Subcutaneous abdominal adipose tissue (tissue), 5 donors: Measurements from ENCODE around the gene DNAH14.
"Not testable (repeated sequence)": the region's sequence is repeated elsewhere in the genome, so short reads cannot be mapped to it uniquely, and the experiment has no call there.

Experiments
- H3K27ac ChIP-seq: one replicate; pipeline ENCODE4 v1.7.0; 2013; ENCODE audit warnings: low read depth, mild to moderate bottlenecking, inconsistent platforms, low read length, moderate library complexity
- H3K27me3 ChIP-seq, 5 donors: one replicate each; pipeline ENCODE4 v1.7.0; 2013; ENCODE audit warnings: low read length in 5 of 5, inconsistent platforms in 1 of 5; ENCODE audit not compliant: control insufficient read depth in 5 of 5, insufficient read depth in 4 of 5
- H3K36me3 ChIP-seq, 5 donors: one replicate each; pipeline ENCODE4 v1.7.0; 2013; ENCODE audit warnings: low read length in 5 of 5; ENCODE audit not compliant: control insufficient read depth in 5 of 5, insufficient read depth in 5 of 5
- H3K4me1 ChIP-seq, 5 donors: one replicate each; pipeline ENCODE4 v1.7.0; 2013; ENCODE audit warnings: low read length in 5 of 5, mild to moderate bottlenecking in 3 of 5, moderate library complexity in 1 of 5; ENCODE audit not compliant: control insufficient read depth in 5 of 5, insufficient read depth in 5 of 5
- H3K4me3 ChIP-seq, 5 donors: one replicate each; pipeline ENCODE4 v1.7.0; 2013; ENCODE audit warnings: low read length in 5 of 5, low read depth in 1 of 5
- H3K9ac ChIP-seq, 5 donors: one replicate each; pipeline ENCODE4 v1.7.0; 2013; ENCODE audit warnings: low read length in 5 of 5, mild to moderate bottlenecking in 4 of 5, moderate library complexity in 3 of 5
- H3K9me3 ChIP-seq, 5 donors: one replicate each; pipeline ENCODE4 v1.7.0; 2013; ENCODE audit warnings: low read length in 5 of 5; ENCODE audit not compliant: control insufficient read depth in 5 of 5
- donor health status: healthy.
- donor health status: healthy.
- donor health status: healthy.
- donor health status: healthy.
- donor health status: healthy.

The DNAH14 gene

GRCh38 chr1:224938652-224939051 is 9.2 kb downstream of the DNAH14 start:
- H3K9ac ChIP-seq: no peak overlapping the region

DNA sequence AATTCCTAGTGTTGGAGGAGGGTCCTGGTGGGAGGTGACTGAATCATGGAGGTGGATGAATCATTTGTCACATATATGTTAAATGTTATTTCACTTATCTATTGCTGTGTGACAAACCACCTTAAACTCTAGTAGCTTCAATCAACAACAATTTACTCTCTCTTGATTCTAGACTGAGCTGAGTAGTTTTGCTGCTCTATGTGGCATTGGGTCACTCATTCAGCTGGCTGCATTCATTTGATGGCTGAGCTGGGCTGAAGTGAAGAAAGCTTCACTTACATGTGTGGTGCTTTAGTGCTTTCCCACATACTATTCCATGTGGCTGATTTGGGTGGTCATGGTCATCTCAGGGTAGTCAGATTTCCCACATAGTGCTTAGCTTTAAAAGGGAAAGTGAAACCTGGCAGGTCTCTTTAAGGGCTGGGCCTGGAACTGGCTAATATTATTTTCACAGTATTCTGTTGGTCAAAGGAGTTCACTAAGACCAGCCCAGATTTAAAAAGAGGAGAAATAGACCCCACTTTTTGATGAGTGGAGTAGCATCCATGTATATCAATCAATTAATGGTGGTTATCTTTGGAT is 10.5 kb downstream of the DNAH14 start:
- no peak overlapping the region for H3K27ac ChIP-seq
- peaks cover 2 to 11% (median 4%) of the 10 kb centered on the region in 5 donors for H3K9me3 ChIP-seq
- H3K9ac ChIP-seq: no peak overlapping the region
- no peaks in the 10 kb centered on the region for H3K36me3 ChIP-seq
- H3K27me3 ChIP-seq: no peaks in the 10 kb centered on the region
- no peak overlapping the region for H3K4me3 ChIP-seq
- no peaks in the 10 kb centered on the region for H3K4me1 ChIP-seq

More at GRCh38 chr1:224938652-224939051, 9.2 kb downstream of the DNAH14 start:
- no peak overlapping the region for H3K4me3 ChIP-seq
- H3K9me3 ChIP-seq: peaks cover 4 to 17% (median 6%) of the 10 kb centered on the region in 5 donors
- no peaks in the 10 kb centered on the region for H3K4me1 ChIP-seq
- no peaks in the 10 kb centered on the region for H3K27me3 ChIP-seq
- H3K27ac ChIP-seq: no peak overlapping the region
- no peaks in the 10 kb centered on the region for H3K36me3 ChIP-seq

- H3K27ac ChIP-seq, H3K27me3 ChIP-seq, H3K4me1 ChIP-seq, H3K4me3 ChIP-seq, H3K9ac ChIP-seq, H3K36me3 ChIP-seq: not testable (repeated sequence)
- peaks cover 0 to 12% (median 4%) of the 10 kb centered on the region in 5 donors for H3K9me3 ChIP-seq
These were observed 11.3 kb downstream of the DNAH14 start for GRCh38 chr1:224940735-224941134.

DNA sequence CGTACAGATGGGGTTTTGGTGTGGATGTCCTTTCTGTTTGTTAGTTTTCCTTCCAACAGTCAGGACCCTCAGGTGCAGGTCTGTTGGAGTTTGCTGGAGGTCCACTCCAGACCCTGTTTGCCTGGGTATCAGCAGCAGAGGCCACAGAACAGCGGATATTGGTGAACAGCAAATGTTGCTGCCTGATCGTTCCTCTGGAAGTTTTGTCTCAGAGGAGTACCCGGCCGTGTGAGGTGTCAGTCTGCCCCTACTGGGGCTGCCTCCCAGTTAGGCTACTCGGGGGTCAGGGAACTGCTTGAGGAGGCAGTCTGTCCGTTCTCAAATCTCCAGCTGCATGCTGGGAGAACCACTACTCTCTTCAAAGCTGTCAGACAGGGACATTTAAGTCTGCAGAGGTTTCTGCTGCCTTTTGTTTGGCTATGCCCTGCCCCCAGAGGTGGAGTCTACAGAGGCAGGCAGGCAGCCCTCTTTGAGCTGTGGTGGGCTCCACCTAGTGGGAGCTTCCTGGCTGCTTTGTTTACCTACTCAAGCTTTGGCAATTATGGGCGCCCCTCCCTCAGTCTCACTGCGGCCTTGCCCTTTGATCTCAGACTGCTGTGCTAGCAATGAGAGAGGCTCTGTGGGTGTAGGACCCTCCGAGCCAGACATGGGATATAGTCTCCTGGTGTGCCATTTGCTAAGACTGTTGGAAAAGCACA is 16.3 kb downstream of the DNAH14 start:
- H3K4me1 ChIP-seq, H3K27ac ChIP-seq, H3K27me3 ChIP-seq, H3K9me3 ChIP-seq, H3K4me3 ChIP-seq, H3K9ac ChIP-seq, H3K36me3 ChIP-seq: not testable (repeated sequence)

DNA sequence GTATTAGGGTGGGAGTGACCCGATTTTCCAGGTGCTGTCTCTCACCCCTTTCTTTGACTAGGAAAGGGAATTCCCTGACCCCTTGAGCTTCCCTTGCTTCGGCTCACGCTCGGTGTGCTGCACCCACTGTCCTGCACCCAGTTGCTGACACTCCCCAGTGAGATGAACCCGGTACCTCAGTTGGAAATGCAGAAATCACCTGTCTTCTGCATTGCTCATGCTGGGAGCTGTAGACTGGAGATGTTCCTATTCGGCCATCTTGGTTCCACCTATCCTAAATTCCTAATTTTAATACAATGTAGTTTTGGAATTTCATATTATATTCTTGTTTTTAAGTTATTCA is 16.8 kb downstream of the DNAH14 start:
- H3K27ac ChIP-seq, H3K9me3 ChIP-seq, H3K9ac ChIP-seq, H3K4me1 ChIP-seq, H3K36me3 ChIP-seq, H3K27me3 ChIP-seq, H3K4me3 ChIP-seq: not testable (repeated sequence)

GRCh38 chr1:224957696-224958095 is 28.2 kb downstream of the DNAH14 start:
- Histone ChIP-seq H3K36me3 (no peaks in the 10 kb centered on the region), H3K4me3 (no peak overlapping the region), H3K27ac (no peak overlapping the region), H3K9ac (no peak overlapping the region), H3K27me3 (no peaks in the 10 kb centered on the region), H3K9me3 (no peaks in the 10 kb centered on the region), H3K4me1 (no peaks in the 10 kb centered on the region)

GRCh38 chr1:224958490-224958889 is 29.0 kb downstream of the DNAH14 start:
- H3K4me3 ChIP-seq: no peak overlapping the region
- H3K9ac ChIP-seq: no peak overlapping the region

DNA sequence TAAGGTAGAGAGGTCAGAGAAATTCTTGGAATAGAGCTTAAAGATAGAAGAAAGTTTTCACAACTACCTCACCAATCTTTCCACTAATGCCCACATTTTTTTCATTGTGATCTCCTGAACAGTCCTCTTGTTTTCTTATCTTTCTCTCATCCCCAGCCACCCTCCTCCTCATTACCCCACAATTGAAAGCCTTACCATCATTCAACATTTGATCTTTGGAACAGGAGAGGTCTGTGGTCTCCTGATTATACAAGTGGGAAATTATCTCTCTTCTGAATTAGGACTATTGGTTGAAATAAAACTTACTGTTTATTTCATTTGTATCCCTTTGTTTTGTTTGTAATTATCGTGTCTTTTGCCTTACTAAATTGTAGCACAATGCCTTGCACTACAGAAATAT is 29.6 kb downstream of the DNAH14 start:
- Histone ChIP-seq H3K27me3 (no peaks in the 10 kb centered on the region), H3K9me3 (no peaks in the 10 kb centered on the region), H3K4me1 (no peaks in the 10 kb centered on the region), H3K4me3 (no peak overlapping the region), H3K9ac (no peak overlapping the region), H3K36me3 (no peaks in the 10 kb centered on the region), H3K27ac (no peak overlapping the region)

More at GRCh38 chr1:224958490-224958889, 29.0 kb downstream of the DNAH14 start:
- no peaks in the 10 kb centered on the region for H3K9me3 ChIP-seq
- no peaks in the 10 kb centered on the region for H3K4me1 ChIP-seq
- H3K27ac ChIP-seq: no peak overlapping the region
- no peaks in the 10 kb centered on the region for H3K36me3 ChIP-seq
- no peaks in the 10 kb centered on the region for H3K27me3 ChIP-seq

DNA sequence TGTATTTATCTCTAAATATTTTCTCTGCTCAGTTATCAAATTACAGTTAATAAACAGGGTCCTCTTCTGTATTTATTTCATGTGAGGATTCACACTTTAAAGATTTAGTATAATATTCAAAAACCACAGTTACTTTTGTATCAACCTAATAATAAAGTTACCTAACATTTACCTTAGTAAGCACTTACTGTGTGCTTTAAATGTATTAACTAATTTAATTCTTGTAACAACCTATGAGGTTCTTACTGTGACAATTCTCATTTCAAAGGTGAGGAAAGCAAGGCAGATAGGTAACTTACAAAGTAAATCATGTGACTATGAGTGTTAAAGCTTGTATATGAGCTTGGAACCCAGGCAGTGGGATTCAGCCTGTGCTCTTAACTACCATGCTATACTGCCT is 30.2 kb downstream of the DNAH14 start:
- Histone ChIP-seq H3K27me3 (no peaks in the 10 kb centered on the region), H3K9ac (no peak overlapping the region), H3K4me1 (no peaks in the 10 kb centered on the region), H3K9me3 (no peaks in the 10 kb centered on the region), H3K4me3 (no peak overlapping the region), H3K36me3 (no peaks in the 10 kb centered on the region), H3K27ac (no peak overlapping the region)

DNA sequence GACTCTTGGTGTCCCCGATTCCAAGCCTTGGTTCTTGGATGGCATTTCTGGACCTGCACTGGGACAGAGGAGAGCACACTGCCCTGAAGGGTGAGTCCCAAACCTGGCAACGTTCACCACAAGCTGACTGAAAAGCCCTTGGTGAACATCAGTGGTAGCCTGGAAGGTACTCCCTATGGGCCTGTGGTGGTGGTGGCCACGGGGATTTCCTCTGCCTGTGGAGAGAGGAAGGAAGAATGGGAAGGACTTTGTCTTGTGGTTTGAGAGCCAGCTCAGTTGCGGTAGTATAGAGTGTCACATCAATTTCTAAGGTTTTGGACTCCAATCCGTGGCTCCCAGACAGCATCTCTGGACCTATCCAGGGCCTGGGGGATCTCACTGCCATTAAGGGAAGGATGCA is 50.7 kb downstream of the DNAH14 start:
- Histone ChIP-seq H3K4me3 (no peak overlapping the region), H3K4me1 (no peaks in the 10 kb centered on the region), H3K9me3 (peaks cover 0 to 4% (median 0%) of the 10 kb centered on the region in 5 donors), H3K27me3 (no peaks in the 10 kb centered on the region), H3K9ac (no peak overlapping the region), H3K36me3 (peaks cover 0 to 3% (median 0%) of the 10 kb centered on the region in 5 donors), H3K27ac (no peak overlapping the region)
